Cardiac septum (tissue), 1 donor: Measurements from ENCODE around the gene ITPR2. TPM values are rescaled to one million over a fixed set of nuclear protein-coding genes. Genes with fewer than 3 reads are reported as not detected.
"Not testable (repeated sequence)": the region's sequence is repeated elsewhere in the genome, so short reads cannot be mapped to it uniquely, and the experiment has no call there.

ENCODE experiments used
- DNase-seq: peaks from one replicate; pipeline ENCODE4 v3.0.0-alpha.2; 2020; ENCODE audit warnings: low spot score
- intact Hi-C: fragments of 100-400 bp; cut with DNase I; formaldehyde crosslinking; loops from one replicate; pipeline ENCODE4 v1.14.0; 2022
- total RNA-seq: library from RNA; stranded (reverse); fragmentation: NEBNext Ultra II Directional; extraction: Animal tissue kit (Norgen Biotek cat#: 25700); gene quantifications from one replicate; pipeline ENCODE4 v1.2.1, GENCODE V29; 2021
- donor health status: DM: no; HTN: no; CAD: no.

Gene ITPR2
- total RNA-seq, 1 donor from 2014 or later = 20.9 TPM

DNA sequence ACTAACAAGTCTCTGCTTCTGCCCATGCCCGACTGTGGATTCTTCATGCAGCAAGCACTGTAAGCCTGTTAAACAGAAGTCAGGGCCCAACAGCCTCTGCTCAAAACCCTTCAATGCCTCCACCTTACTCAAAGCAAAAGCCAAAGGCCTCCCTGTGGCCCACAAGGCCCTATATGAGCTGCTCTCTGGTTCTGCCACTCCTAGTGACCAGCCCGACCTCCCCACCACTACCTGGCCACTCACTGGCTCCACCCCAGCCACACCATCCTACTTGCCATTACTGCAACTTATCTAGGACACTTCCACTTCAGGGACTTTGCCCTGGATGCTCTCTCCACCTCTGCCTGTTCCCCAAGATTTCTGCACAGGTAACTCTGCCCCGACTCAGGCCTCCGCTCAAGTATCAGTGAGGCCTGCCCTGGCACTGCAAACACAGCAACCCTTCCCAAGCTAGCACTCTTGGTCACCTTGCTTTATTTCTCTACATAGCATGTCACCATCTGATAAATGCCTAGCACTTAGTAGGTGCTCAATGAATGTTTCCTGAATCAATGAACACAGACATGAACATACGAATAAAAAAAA is 88.9 kb downstream of the ITPR2 start:
- intact Hi-C loops = no loop called here
- no peak for DNase-seq

DNA sequence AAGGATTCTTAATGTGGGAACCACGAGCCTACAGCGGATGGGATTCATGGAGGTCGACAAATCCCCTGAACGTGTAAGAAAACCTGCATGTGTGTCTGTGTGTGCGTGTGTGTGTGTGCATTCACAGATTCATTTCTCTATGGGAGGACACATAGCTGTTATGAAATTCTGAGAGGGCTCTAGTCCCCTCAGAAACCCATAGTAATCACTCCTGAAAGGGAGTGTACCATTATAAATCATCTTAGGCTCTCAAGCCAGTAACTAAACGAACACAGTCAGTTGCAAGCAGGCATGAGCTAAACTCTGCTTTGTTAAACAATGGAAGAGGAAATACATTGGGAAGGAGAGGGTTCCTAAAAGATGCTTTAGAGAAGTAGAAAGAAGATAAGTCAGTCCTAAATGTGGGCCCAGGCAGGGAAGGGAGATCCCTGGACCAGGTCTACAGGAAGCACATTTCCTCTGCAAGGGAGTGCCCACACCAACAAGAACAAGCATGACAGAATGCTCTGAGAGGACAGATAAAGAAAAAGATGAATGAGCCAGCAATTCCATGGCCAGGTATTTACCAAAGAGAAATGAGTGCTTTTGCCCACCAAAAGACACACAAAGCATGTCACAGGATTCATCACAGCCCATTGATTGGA is 91.3 kb downstream of the ITPR2 start:
- intact Hi-C loops = no loop called here
- no peak for DNase-seq

DNA sequence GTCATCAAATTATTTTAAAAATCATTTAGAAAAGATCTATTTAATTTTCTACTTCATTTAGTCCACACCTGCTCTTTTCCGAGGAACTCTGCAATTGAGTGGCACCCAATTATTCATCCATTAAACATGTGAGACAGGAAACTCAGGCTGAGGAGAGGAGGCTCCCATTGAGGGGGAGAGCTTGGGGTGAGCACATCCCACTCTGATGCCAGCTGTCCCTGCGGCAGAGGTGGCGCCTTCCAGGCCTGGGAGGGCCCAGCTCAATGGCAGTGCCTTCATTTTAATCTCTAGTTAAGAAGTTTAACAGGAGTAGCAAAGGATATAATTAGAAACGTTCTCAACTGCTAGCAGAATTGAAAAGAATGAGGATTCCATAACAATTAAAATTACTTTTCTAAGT is 92.0 kb downstream of the ITPR2 start:
- intact Hi-C loops = no loop called here
- no peak for DNase-seq

DNA sequence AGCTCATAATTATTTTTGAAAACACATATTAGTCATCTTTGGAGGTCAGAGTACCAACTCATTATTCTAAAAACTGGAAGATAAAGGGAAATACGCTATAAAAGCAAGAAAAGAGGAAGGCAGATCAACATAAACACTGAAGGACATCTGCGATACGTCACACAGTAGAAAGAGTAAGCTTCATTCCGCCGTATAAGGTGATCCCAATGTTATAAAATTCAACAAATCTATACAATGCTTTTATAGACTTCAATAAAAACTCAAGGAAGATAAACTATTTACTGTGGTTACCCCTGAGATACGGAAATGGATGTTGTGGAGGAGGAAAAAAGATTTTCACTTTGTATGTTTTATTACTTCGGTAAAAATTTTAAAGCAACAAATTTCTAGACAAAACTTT is 92.6 kb downstream of the ITPR2 start:
- no peak for DNase-seq
- intact Hi-C loops = no loop called here

DNA sequence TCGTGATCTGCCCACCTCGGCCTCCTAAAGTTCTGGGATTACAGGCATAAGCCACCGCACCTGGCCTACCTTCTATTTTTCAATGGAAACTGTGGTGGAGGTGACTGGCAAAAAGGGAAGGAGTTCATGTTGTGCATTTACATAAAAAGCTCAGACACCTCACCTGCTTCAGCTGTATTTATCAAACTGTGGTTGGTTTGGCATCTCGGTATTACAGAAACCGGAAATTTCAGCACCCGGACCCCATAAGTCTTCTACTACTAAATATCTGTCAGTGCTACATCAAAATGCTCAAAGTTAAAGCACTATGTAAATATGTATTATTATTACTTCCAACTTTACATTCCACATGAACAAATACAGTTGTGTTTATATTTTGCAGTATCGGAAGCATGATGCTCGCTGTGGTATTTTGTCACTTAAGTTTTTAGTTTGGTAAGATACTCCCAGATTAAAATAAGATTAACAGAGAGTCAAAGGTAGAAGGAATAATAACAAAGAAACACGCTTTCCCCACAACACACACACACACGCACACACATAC is 95.4 kb downstream of the ITPR2 start:
- no peak for DNase-seq
- intact Hi-C loops = no loop called here

DNA sequence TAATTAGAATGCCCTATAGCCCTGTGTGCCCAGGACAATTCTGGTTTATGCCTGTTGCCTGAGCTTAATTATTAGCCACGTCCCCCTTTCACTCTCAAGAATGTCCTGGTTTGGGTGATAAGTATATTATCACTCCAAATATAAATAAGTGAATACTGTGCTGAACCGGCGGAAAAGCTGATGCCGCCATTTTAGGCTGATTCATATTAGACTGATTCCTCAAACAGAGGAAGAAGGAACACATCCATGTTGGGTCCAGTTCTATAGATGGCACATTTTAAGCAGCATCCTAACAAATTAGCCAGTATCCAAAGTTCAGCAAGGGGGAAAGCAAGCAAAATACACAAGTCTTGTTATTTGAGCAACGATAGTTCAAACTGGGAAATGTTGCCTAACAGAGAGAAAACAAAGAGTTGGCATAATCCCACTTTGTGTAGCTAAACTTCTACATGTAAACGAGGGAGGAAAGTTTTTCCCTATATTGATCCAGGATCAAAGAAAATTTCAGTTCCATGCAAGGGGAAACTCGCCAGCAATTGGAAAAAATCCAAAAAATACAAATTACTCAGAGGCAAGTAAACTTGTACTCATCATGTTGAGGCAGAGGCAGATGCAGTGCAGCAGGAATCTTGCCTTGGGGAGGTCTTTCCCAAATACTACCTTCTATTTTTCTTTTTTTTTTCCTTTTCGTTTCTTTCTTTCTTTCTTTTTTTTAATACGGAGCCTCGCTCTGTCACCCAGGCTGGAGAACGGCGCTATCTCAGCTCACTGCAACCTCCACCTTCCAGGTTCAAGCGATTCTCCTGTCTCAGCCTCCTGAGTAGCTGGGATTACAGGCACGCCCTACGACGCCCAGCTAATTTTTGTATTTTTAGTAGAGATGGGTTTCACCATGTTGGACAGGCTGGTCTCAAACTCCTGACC is 96.2 kb downstream of the ITPR2 start:
- no peak for DNase-seq
- intact Hi-C loops = no loop called here

DNA sequence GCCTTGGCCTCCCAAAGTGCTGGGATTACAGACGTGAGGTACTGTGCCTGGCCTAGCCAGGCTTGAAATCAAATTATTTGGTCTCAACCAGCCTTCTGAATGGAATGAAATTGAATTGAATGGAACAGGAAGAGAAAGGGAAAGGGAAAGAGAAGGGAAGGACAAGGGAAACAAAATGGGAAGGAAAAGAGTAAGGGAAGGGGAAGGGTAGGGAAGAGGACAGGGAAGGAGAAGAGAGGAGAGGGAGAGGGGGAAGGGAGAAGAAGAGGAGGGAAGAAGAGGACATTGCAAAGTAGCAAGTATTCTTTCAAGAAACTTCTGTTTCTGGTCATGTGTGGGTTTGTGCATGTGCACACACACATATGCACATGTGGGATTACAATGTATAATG is 97.8 kb downstream of the ITPR2 start:
- DNase-seq = no peak
- intact Hi-C loops = no loop called here

DNA sequence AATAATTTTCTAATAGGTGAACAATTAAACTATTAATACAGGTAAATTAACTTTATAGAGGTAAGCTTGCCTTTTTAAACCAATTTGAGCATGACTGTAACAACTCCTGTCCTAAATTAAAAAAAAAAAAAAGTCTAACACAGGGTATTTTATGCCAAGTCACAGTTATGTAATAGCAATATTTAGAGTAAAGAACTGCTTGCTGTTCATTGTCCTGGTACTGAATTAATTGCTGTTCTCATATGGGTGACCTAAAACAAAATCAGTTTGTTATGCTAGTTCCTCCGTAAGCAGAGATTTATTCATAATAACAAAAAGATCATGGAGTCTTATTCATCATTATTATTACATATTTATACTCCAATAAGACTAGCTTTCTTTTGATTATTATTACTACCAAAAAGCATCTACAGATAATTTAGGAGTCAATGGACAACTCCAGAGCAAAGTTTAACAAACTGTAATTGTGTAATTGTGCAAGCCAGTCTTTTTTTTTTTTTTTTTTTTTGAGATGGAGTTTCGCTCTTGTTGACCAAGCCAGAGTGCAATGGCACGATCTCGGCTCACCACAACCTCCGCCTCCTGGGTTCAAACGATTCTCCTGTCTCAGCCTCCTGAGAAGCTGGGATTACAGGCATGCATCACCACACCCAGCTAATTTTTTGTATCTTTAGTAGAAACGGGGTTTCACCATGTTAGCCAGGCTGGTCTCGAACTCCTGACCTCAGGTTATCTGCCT is 98.3 kb downstream of the ITPR2 start:
- intact Hi-C loops = no loop called here
- DNase-seq = no peak

DNA sequence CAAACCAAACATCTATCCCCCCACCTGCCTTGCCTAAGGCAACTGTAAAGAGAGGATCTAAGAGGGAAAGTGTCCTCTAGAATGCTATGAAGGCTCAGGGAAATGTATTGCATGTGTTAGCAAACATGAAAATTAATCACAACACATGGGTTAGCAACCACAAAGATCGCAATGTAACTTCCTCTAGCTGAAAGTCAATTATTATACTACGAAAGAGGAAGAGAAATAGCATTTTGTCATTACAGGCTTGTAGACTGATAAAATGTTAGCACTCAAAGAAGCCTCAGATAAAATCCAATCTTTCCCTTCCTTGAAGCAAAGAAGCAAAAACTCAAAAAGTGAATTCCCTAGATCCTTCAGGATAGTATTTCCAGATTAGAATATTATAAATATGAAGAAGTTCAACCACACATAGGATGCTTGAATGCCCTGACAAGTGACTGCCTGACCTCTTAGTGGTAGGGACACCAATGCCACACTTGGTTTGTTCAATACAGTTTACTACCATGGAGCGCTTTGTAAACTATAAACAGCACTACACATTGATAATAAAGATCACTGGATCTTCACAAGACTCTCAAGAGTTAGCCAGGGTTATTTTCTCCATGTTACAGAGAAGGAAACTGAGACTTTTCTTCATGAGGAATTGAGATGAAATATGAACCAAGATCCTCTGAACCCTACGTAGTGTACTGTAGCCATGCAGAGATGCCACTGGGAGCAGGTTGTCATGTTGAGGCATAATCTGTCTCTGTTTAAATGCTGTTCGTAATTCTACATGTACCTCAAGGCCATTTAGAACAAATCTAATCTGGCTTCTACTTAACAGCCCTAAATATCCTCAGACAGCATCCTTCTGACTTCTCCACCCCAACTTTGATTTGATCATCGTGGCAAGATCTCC is 100.7 kb downstream of the ITPR2 start:
- intact Hi-C loops = no loop called here
- no peak for DNase-seq

DNA sequence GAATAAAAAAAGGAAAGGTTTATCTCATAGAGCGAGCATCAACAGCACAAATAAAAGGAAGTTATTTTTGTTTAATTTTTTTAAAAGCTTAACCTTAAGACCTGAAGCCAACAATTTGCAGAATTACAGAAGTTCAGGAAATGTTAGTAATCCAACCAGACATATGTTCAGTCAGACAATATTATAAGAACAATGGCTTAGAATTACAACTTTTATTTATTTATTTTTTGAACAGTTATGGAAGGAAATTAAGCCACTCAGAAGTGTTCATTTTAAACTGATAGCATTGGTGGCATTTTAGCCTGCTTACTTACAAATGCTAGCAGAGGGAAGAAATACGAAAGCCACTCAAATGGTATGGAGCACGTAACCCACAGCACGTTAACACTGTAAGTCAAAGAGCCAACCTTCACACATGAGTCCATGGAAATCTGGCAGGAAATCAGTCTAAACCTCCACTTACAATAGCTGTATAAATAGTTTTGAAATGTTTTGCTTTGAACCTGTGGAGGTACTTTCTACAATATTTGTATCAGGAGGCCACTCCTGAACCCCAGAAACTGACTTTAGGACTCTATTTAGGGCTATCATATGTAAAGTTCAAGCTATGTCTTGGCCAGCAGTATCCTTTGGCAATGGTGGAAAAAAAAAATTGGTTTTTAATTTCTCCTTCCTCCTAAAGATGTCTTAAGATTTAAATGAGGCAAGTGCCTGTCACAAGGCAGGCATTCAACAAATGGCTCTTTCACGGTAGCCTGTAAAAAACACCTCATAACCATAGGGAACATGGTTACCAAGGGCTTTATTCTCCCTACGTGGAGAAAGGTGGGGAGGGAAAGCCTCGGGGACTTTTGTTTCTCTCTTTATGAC is 102.3 kb downstream of the ITPR2 start:
- no peak for DNase-seq
- intact Hi-C loops = no loop called here

DNA sequence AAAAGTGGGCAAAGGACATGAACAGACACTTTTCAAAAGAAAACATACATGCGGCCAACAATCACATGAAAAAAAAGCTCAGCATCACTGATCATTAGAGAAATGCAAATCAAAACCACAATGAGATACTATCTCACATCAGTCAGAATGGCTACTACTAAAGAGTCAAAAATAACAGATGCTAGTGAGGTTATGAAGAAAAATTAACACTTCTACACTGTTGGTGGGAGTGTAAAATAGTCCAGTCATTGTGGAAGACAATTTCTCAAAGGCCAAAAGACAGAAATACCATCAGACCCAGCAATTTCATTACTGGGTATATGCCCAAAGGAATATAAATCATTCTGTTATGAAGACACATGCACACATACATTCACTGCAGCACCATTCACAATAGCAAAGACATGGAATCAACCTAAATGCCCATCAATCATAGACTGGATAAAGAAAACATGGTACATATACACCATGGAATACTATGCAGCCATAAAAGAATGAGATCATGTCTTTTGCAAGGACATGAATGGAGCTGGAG is 103.8 kb downstream of the ITPR2 start:
- DNase-seq = not testable (repeated sequence)
- intact Hi-C loops = loop anchor here (10.0 kb wide), 1 partner anchor 106 kb away; the partner anchor contains the start of gene ITPR2

DNA sequence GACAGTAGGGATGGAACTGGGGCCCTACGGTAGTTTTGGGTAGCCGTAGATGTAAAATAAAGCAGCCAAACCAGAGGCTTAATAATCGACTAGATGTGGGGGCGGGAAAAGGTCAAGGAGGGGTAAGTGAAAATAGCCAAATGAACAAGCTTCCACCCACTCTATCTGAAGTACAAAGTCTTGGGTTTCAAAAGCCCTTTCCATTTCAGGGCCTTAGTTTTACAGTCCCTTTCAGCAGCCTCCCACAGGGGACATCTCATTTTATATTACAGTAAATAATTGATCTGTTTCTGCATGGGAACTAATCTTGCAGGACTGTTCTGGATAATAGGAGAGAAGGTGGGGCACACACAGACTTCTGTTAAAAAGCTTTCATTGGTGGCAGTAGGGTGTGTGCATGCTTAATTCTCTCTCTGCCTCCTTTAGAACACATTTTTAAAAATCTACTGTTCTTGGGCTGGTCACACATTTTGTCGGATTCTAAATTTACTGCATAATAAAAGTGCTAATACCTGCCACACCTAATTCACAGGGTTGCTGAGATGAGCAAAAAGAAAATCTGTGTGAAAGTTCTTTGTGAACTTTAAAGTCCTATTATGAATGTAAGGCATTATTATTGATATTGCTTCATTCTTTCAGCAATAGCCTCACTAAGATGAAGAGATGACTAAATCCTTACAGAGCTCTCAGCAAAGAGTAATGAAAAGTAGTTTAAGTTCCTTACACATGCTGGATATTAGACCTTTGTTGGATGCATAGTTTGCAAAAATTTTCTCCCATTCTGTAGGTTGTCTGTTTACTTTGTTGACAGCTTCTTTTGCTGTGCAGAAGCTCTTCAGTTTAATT is 104.6 kb downstream of the ITPR2 start:
- intact Hi-C loops = loop anchor here (10.0 kb wide), 1 partner anchor 106 kb away; the partner anchor contains the start of gene ITPR2
- DNase-seq = no peak

DNA sequence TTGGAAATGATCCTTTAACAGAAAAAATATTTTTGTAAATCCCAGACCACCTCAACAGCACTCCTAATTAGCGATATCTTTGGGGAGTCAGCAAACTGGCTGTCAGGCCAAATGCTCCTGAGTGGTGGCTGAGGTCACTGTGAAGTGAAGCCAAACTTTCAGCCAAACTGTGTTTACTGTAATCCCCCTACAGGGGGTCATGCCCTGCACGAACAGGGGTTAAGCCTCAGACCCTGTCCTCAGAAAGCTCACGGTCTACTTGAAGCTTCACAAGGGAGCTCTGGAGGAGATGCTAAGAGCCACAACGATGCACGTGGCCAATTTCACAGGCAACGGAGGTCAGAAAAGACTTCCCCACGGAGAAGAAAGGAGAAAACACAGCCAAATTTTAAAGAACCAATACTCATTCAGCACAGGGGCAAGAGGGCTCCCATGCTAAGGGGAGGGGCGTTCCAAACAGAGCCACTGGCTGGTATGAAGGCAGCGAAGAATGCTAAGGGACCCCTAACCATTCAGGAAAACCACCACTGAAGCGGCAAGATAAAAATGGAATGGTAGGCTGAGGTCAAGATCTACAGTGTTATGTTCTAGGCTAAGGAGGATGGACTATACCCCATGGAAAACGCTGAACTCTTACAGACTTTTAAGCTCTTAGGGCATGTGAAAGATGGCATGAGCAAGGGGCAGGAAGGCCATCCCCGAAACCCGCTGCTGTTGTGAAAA is 105.4 kb downstream of the ITPR2 start:
- DNase-seq = no peak
- intact Hi-C loops = loop anchor here (10.0 kb wide), 1 partner anchor 107 kb away; the partner anchor contains the start of gene ITPR2

DNA sequence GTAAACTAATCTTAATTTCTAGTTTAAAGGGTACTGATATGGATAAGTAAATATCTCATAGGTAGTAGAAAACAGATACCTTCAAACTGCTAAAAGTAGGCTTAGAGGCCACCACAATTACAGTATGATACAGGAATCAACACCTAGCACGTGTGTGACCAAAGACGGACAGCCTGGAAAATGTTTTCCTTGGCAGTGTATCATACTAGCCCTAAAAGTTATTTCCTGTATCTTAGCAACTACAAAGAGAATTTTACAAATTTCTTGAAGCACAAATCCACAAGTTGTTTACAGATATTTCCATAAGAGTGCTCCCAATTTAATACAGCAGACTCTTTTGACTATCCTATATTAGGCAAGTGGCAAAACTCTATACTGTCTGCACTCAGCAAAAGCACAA is 106.0 kb downstream of the ITPR2 start:
- intact Hi-C loops = loop anchor here (10.0 kb wide), 1 partner anchor 108 kb away; the partner anchor contains the start of gene ITPR2

DNA sequence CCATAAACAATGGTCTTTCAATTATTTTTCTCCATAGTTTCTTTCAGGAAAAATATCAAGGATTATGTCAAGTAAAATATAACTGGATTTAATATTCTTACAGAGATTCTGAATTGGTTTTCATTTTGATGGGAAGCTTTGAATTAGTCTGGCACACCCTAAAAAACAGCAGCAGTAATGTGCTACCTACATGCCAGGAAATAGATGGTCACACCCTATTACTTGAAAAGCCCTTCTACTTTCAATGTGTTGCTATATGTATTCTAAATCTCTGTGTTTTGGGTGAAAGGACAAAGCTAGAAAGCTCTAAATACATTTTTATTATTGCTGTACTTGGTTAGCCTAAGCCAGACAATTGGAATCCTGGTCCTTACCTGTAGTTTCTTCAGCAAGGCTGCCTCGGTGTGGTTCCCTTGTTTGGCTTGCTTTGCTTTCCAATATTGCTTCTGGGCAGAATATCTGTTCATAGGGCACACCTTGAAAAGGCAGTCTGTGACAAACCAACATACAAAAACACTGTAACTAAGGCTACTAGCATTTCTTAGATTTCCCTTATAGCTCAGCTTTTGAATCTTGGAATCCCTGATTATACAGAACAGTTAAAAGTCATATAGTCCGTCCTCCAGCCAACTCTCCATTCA is 107.6 kb downstream of the ITPR2 start:
- intact Hi-C loops = loop anchor here (10.0 kb wide), 1 partner anchor 109 kb away; the partner anchor contains the start of gene ITPR2
- no peak for DNase-seq

More for the DNA sequence above, 106.0 kb downstream of the ITPR2 start:
- no peak for DNase-seq
